Calu3 (cell line): Measurements from ENCODE around the gene NCCRP1. TPM values are rescaled to one million over a fixed set of nuclear protein-coding genes. Genes with fewer than 3 reads are reported as not detected.

ENCODE experiments used
- BruUV-seq: library from RNA; stranded (reverse); fragments of 400-500 nt; replicated peaks from 2 replicates; lab custom pipeline; 2021; lab: Mats Ljungman, UMichigan
- CTCF ChIA-PET: fragments of 300-600 bp; sonication (Branson Sonifier 250); formaldehyde crosslinking; loops from one replicate; lab custom pipeline; 2022; ENCODE audit warnings: antibody characterized with exemption; lab: Charles Lee
- DNase-seq: peaks from one replicate; pipeline ENCODE4 v3.0.0; 2022
- H3K27ac Mint-ChIP-seq: one replicate; pipeline ENCODE4 v1.8.0; 2022; ENCODE audit warnings: mixed read lengths; ENCODE audit not compliant: unreplicated experiment
- H3K27me3 Mint-ChIP-seq: one replicate; pipeline ENCODE4 v1.8.0; 2022; ENCODE audit warnings: mixed read lengths; ENCODE audit not compliant: unreplicated experiment
- H3K36me3 Mint-ChIP-seq: one replicate; pipeline ENCODE4 v1.8.0; 2022; ENCODE audit warnings: mild to moderate bottlenecking, moderate library complexity, mixed read lengths; ENCODE audit not compliant: insufficient read depth, unreplicated experiment
- H3K4me1 Mint-ChIP-seq: one replicate; pipeline ENCODE4 v1.8.0; 2022; ENCODE audit warnings: mild to moderate bottlenecking, low read depth, mixed read lengths; ENCODE audit not compliant: unreplicated experiment
- H3K4me3 Mint-ChIP-seq: one replicate; pipeline ENCODE4 v1.8.0; 2022; ENCODE audit warnings: mild to moderate bottlenecking, low read depth, moderate library complexity, mixed read lengths; ENCODE audit not compliant: unreplicated experiment
- H3K9me3 Mint-ChIP-seq: one replicate; pipeline ENCODE4 v1.8.0; 2022; ENCODE audit warnings: low read depth, mixed read lengths; ENCODE audit not compliant: unreplicated experiment
- intact Hi-C: fragments of 100-400 bp; cut with micrococcal nuclease; formaldehyde crosslinking; loops from one replicate; pipeline ENCODE4 v1.10.0; 2022; ENCODE audit not compliant: unreplicated experiment
- total RNA-seq: library from RNA; stranded (reverse); gene quantifications from 2 replicates; pipeline ENCODE4 v1.2.3, GENCODE V29; 2022
- TF ChIP-seq, protein P1 (sequence below): fragments of 200-600 bp; IDR thresholded peaks from one replicate; pipeline ENCODE4 v1.8.0; 2022; ENCODE audit warnings: antibody characterized with exemption; ENCODE audit not compliant: unreplicated experiment

The NCCRP1 gene
- total RNA-seq, 1 experiment from 2014 or later: 2.0 TPM

DNA sequence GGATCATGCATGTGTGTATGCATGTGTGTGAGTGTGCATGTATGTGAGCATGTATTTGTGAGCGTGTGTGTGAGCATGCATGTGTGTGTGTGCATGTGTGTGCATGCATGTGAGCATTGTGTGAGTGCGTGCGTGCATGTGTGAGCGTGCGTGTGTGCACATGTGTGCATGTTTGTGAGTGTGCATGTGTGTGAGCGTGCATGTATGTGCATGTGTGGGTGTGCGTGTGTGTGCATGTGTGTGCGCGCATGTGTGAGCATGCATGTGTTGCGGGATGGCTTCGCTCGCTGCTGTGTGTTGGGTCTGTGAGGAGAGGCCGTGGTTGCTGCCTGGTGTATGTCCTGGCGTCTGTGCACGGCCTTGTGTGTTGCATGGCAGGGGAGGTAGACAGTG lies 38.8 kb upstream of the NCCRP1 start:
- Mint-ChIP-seq H3K4me1 (peaks cover 75% of the 10 kb centered on the region), H3K27me3 (no peaks in the 10 kb centered on the region), H3K27ac (no peak overlapping the region), H3K4me3 (no peak overlapping the region), H3K9me3 (no peaks in the 10 kb centered on the region), H3K36me3 (peaks cover 27% of the 10 kb centered on the region)
- CTCF ChIA-PET: interaction anchor here (0.6 kb wide), 1 partner anchor 58 kb away, joined by 3 read pairs; no protein-coding TSS in a partner anchor
- intact Hi-C loops: no loop called here
- TF ChIP-seq, protein P1, sequence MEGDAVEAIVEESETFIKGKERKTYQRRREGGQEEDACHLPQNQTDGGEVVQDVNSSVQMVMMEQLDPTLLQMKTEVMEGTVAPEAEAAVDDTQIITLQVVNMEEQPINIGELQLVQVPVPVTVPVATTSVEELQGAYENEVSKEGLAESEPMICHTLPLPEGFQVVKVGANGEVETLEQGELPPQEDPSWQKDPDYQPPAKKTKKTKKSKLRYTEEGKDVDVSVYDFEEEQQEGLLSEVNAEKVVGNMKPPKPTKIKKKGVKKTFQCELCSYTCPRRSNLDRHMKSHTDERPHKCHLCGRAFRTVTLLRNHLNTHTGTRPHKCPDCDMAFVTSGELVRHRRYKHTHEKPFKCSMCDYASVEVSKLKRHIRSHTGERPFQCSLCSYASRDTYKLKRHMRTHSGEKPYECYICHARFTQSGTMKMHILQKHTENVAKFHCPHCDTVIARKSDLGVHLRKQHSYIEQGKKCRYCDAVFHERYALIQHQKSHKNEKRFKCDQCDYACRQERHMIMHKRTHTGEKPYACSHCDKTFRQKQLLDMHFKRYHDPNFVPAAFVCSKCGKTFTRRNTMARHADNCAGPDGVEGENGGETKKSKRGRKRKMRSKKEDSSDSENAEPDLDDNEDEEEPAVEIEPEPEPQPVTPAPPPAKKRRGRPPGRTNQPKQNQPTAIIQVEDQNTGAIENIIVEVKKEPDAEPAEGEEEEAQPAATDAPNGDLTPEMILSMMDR: no peak
- no TSS peak for BruUV-seq
- no peak for DNase-seq

DNA sequence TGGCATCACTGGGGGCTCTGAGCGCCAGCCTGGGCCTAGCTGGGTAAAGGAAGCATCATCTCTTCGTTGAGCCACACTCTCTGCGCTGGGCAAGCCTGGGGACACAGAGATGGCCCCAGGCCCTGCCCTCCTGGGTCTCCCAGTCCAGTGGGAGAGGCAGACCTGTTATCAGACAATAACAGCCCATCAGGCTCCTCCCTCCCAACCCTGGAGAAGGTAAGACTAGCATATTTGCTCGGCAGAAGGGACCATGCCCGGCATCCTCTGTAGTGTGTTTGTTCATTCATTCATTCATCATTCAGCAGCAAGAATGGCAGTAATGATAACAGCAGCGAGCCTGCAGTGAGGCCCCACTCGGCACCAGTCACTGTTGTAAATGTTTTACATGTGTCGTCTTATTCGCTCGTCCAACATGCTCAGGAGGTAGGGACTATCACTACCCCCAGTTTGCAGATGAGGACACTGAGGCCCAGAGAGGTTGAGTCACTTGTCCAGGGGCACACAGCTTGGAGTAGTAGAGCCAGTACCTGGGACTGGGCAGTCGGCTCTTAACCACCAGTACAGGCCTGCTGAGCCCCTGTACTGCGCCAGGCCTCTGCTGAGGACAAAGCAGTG lies 38.0 kb upstream of the NCCRP1 start:
- Mint-ChIP-seq H3K27ac (no peak overlapping the region), H3K27me3 (no peaks in the 10 kb centered on the region), H3K9me3 (no peaks in the 10 kb centered on the region), H3K36me3 (peaks cover 25% of the 10 kb centered on the region), H3K4me3 (no peak overlapping the region), H3K4me1 (peaks cover 72% of the 10 kb centered on the region)
- TF ChIP-seq, protein P1: no peak
- DNase-seq: no peak
- no TSS peak for BruUV-seq
- intact Hi-C loops: no loop called here
- CTCF ChIA-PET: interaction anchor here (0.6 kb wide), 1 partner anchor 59 kb away, joined by 3 read pairs; no protein-coding TSS in a partner anchor

DNA sequence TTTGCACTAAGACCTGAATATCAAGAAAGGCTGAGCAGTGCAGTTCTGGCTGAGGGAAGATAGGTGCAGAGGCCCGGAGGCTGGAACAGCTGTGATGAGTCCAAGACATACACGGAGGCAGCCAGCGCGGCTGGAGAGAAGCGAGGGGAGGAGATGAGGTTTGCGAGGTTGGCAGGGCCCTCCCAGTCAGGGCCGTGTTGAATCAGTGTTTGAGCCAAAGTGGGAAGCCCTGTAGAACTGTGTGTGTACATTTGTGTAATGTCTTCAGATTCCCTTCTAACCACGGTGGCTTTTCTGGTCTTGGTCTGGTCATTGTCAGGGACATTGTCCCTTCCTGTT lies 36.3 kb upstream of the NCCRP1 start:
- CTCF ChIA-PET: no interaction called here
- Mint-ChIP-seq H3K27me3 (no peaks in the 10 kb centered on the region), H3K4me3 (no peak overlapping the region), H3K9me3 (no peaks in the 10 kb centered on the region), H3K27ac (no peak overlapping the region), H3K36me3 (peaks cover 8% of the 10 kb centered on the region), H3K4me1 (peaks cover 65% of the 10 kb centered on the region)
- no TSS peak for BruUV-seq
- TF ChIP-seq, protein P1: no peak
- intact Hi-C loops: no loop called here
- no peak for DNase-seq

DNA sequence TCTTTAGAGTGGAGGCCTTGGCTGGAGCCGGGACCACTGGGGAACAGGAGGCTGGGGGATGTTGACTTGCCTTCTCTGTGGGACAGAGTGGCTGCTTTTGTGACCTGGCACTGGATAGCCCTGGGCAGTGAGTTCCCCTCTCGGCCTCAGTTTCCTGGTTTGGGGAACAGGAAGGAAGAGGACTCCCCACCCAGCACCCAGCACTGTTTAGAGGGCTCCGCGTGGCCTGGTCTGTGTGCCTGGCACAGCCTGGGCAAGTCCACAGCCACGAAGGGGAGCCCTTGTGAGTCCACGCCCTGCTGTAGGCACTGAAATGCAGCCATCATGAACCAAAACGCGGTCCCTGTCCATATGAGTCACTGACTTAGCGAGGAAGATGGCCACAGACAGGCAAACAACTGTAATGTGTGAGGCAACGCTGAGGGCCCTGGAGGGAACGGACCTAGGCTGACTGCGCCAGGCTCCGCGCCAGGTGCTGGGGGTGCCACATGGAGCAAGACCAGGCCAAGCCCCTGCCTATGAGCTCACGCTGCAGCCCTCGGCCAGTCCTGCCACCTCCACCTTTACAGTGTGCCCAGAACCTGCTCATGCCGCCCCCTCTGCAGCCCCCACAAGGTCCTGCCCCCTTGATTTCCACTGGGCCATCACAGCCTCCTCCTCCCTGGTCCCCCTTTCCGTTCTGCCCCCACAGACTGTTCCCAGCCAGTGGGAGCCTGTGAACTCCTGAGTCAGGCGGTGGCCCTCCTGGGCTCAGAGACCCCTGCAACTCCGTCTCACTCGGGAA lies 35.7 kb upstream of the NCCRP1 start:
- peaks cover 59% of the 10 kb centered on the region for H3K4me1 Mint-ChIP-seq
- no peak overlapping the region for H3K27ac Mint-ChIP-seq
- H3K4me3 Mint-ChIP-seq: no peak overlapping the region
- peaks cover 8% of the 10 kb centered on the region for H3K36me3 Mint-ChIP-seq
- H3K27me3 Mint-ChIP-seq: no peaks in the 10 kb centered on the region
- BruUV-seq: no TSS peak
- DNase-seq: no peak
- TF ChIP-seq, protein P1: no peak
- intact Hi-C loops: no loop called here
- H3K9me3 Mint-ChIP-seq: no peaks in the 10 kb centered on the region
- CTCF ChIA-PET: no interaction called here
